GM19452 (cell line): ENCODE measurements around the gene CLDN22.

Experiments used
- ATAC-seq: cut with Tn5 transposase; IDR thresholded peaks from one replicate; pipeline ENCODE4 v1.9.1; 2021; ENCODE audit not compliant: unreplicated experiment

Gene CLDN22

GRCh38 chr4:183323295-183323694 lies 3.2 kb upstream of the CLDN22 start:
- ATAC-seq: no peak

DNA sequence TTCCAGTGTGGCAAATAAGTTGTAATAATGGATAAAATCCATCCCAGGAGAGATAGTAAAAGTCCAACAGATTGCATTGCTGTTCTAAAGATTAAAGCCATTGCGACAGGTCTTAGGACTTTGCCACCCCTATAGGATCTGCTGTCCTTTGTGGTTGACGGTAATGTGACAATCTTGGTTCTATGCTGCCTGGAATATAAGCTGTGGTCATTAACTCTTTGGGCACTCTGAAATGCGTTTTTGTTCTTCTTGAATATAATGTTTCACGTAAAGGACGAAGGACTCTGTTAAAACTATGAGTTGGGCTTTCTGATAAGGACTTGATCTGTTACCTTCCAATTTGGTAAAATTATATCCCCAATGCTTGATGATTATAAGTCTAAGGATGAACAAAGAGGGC lies 2.2 kb upstream of the CLDN22 start, which contains the start of gene CLDN24:
Gene CLDN24 (minus strand): TSS at position 101 of the 400 bp plus-strand sequence. CDS start 0 bp downstream, at position 101.
- ATAC-seq: no peak

DNA sequence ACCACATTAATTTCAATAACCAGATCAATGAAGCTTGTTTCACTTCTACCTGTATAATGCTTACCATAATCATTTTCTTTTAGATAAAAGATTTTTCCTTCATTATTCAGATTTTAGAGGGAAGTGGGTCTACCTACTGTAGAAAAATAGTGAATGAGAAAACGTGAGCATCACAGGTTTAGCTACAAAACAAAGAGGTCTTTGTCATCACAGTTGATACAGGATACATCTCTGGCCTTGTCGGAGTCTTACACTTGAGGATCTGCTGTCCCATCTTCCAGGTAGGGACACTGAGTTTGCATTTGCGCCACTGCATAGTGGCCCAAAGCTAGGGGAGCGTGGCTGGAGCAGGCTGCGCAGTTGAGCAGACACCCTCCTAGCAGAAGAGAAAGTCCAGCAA lies 1.4 kb upstream of the CLDN22 start:
- ATAC-seq: no peak

DNA sequence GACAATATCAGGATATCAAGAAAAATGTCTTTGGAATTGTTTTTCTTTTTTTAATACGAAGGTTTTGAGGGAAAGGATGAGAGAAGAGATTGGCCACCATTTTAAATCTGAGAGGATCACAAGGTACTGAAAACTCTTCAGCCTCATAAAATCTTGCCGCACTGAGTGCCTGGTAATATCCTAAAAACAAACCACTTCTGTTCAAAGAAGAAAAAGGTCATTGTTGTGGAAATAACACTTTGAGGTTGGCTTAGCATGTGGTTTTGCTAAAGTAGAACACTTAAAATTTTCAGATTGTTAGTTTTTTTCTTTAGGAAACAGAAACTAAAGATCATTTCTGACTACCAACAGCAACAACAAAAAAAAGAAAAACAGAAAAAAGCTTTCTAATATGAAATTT lies 1.0 kb upstream of the CLDN22 start:
- ATAC-seq: peak; percentile 52

- no peak for ATAC-seq
These were observed 1.4 kb downstream of the CLDN22 start for GRCh38 chr4:183318656-183319055.

- ATAC-seq: no peak
These were observed 5.3 kb downstream of the CLDN22 start for GRCh38 chr4:183314806-183315205.

GRCh38 chr4:183314336-183314735 lies 5.7 kb downstream of the CLDN22 start:
- ATAC-seq: no peak

DNA sequence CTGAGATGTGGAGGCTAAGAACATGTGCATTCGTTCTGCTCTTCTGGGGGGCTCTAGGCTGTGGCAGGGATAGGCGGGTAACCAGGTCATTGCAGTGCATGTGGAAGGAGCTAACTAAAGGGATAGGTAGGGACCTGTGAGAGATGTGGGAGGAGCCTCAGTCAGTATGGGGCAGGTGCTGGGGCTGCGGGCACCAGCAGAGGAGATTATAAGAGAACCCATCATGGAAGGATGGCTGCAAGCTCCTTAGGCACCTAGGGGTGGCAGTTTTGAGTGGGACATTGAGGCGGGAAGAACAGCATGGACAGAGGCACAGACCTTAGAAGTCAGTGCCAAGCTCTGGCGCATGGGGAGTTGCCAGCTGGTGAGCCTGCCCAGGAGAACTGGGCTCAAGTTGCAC lies 7.2 kb downstream of the CLDN22 start:
- ATAC-seq: no peak

- no peak for ATAC-seq
These were observed 13.3 kb downstream of the CLDN22 start for GRCh38 chr4:183306811-183307210.

DNA sequence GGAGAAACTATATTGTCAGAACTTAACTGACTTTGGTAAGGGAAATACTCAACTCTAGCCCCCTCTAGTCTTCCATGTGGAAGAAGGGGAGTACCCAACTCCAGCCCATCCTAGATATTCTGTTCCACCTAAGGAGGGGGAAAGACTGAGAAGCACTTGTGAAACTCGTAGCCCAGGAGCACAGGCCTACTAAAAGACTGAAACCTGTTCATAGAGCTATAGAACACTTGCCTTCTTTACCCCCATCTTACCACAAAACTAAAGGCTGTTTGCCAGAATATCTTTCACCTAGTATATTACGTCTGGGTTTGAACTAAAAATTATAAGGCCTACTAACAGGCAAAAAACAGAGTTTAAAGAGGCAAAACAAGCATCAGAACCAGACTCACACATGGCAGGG lies 15.5 kb downstream of the CLDN22 start:
- no peak for ATAC-seq

DNA sequence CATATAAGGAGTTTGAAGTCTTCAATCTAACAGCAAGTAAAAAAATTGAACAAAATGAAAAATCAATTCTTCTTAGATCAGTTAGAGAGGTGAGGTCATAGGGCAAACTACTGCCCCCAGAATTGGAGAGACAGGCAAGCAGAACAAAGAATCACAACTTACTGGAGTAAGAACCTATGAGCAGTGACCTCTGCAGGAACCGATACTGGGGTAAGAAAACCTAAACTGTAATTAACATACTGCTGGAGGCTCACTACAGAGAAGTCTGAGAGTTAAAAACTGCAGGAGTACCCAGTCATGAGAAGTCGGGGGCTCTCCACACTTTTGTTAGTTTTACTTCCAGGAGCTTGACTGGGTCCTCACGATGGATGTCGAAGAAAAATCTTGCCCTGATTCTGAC lies 16.0 kb downstream of the CLDN22 start:
- no peak for ATAC-seq

GRCh38 chr4:183303301-183303700 lies 16.8 kb downstream of the CLDN22 start:
- no peak for ATAC-seq

- ATAC-seq: no peak
These were observed 19.4 kb downstream of the CLDN22 start for GRCh38 chr4:183300655-183301054.

- no peak for ATAC-seq
These were observed 20.0 kb downstream of the CLDN22 start for GRCh38 chr4:183300070-183300469.

DNA sequence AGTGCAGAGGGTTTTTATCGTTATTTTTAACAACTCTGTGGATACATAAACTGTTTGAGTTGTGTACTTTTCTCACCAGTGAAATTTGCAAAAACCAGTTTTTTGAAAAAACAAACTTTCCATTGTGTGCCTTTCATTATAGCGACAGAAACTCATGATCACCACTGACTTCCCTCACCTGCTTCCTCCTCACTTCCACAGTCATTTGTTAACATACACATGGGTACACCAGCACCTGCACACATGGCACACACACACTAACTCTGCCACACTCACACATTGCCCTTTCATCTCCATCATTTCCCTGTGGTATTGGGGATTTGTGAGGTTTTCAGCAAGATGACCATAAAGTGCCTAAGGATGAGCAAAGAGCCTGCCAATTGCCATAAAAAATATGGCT lies 20.6 kb downstream of the CLDN22 start:
- no peak for ATAC-seq

DNA sequence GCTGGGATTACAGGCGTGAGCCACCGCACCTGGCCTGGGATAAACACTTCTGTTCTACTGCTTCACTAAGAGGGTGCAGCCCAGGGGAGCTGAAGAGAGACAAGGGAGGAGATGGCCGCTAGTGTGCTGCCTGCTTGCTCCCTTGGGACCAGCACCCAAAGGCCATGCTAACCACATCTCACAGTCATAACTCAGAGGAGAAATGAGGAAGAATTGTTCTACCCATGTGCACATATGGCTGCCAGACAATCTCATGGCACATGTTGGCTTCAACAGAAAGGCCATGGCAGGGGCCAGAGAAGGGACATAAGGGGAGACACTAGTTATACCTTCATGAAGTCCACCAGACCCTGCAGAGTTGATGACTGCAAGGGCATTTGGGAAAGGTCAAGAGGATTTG lies 22.4 kb downstream of the CLDN22 start:
- peak; percentile 90 for ATAC-seq

GRCh38 chr4:183295711-183296110 lies 24.4 kb downstream of the CLDN22 start:
- no peak for ATAC-seq

- no peak for ATAC-seq
These were observed 29.0 kb downstream of the CLDN22 start for GRCh38 chr4:183291070-183291469.

- ATAC-seq: no peak
These were observed 30.4 kb downstream of the CLDN22 start for GRCh38 chr4:183289688-183290087.

GRCh38 chr4:183288955-183289354 lies 31.1 kb downstream of the CLDN22 start:
- ATAC-seq: no peak

- peak; percentile 71 for ATAC-seq
These were observed 32.4 kb downstream of the CLDN22 start for GRCh38 chr4:183287677-183288076.

DNA sequence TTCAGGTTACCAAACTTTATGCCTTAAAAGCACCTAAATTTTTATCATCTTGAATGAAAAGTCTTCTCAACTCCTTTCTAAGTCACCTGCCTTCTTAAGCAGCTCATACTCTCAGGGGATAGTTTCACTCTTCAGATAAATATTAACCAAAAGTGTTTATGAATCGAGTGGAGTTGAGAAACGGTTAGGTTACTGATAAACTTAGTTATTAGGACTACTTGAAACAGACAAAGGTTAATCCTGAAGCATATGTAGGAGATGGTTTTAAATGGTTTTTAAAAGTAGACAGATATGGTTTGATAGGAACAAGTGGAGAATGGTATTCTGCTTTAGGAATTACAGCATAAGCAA lies 32.8 kb downstream of the CLDN22 start:
- peak; percentile 84 for ATAC-seq

DNA sequence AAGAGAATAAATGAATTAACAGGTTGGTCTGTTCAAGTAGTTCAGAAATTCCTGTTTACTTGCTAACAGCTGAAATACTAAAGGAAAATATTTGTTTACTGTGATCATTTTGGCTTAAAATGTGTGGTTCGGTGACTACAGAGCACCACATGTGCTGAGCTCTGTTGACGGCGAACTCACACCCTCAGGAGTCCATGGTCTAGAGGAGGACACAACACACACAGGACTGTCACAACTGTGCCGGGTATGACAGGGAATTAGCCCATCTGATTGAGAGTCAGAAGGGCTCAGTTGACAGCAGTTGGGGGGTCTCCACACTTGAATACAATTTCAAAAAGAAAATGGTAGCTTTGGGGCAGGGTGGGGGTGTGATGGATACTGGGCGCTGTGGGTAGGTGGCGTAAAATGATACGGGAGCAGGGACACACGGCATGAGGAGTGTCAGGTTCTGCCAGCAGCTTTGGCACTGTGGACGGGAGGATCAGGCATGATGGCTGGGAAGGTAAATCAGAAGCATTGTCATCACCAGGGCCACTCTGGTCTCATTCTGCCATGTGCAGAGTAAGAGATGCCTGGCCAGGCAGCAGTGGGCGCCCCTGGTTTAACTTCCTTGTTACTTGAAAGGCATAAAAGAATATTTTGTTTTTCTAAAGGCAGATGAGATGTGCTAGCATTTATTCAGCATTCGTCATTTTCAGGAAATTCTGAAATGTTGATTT lies 33.3 kb downstream of the CLDN22 start:
- ATAC-seq: peak; percentile 38
